ENCODE data around the gene GHR.

Gene GHR
- long read RNA-seq, partial matches to known transcripts = 0 of 1 reads
- long read RNA-seq, other reads (novel, unspliced or antisense) = 1 of 1 reads

- peak; percentile 3 to 49 for DNase-seq (ENCODE audit: low read depth in 1 of 2, low spot score in 1 of 2)
- Histone ChIP-seq H3K4me3 (replicated peaks; ENCODE audit: insufficient read depth, low read length) (peak within 1 kb of the TSS; percentile 23), H3K27me3 (ENCODE audit: insufficient read depth, poor library complexity, severe bottlenecking) (peaks cover 26% of the 10 kb centered on the region), H3K27ac (replicated peaks) (no peak within 1 kb of the TSS)
- TF ChIP-seq SPI1 (IDR thresholded peaks at IDR 0.05; ENCODE audit: borderline replicate concordance, low read depth) (peak; percentile 77), POLR2AphosphoS5 (IDR thresholded peaks at IDR 0.05; ENCODE audit: low read depth) (no peak), REST (IDR thresholded peaks at IDR 0.05; ENCODE audit: insufficient replicate concordance, low read depth) (no peak), GABPA (IDR thresholded peaks at IDR 0.05; ENCODE audit: low read depth) (no peak)
- TF ChIP-seq, protein P1, sequence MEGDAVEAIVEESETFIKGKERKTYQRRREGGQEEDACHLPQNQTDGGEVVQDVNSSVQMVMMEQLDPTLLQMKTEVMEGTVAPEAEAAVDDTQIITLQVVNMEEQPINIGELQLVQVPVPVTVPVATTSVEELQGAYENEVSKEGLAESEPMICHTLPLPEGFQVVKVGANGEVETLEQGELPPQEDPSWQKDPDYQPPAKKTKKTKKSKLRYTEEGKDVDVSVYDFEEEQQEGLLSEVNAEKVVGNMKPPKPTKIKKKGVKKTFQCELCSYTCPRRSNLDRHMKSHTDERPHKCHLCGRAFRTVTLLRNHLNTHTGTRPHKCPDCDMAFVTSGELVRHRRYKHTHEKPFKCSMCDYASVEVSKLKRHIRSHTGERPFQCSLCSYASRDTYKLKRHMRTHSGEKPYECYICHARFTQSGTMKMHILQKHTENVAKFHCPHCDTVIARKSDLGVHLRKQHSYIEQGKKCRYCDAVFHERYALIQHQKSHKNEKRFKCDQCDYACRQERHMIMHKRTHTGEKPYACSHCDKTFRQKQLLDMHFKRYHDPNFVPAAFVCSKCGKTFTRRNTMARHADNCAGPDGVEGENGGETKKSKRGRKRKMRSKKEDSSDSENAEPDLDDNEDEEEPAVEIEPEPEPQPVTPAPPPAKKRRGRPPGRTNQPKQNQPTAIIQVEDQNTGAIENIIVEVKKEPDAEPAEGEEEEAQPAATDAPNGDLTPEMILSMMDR (IDR thresholded peaks at IDR 0.05; ENCODE audit: insufficient read depth, low read length) = peak; percentile 37
Observed at GRCh38 chr5:42423285-42424165, at the start of gene GHR. GHR (plus strand) TSS chr5:42423439; CDS start chr5:42565875, 142,436 bp downstream.

GRCh38 chr5:42374679-42375273, 48.5 kb upstream of the GHR start:
- no peak overlapping the region for H3K4me3 ChIP-seq (replicated peaks; ENCODE audit: insufficient read depth, low read length)
- no peaks in the 10 kb centered on the region for H3K27me3 ChIP-seq (ENCODE audit: insufficient read depth, poor library complexity, severe bottlenecking)
- TF ChIP-seq GABPA (IDR thresholded peaks at IDR 0.05; ENCODE audit: low read depth) (no peak), SPI1 (IDR thresholded peaks at IDR 0.05; ENCODE audit: borderline replicate concordance, low read depth) (no peak), POLR2AphosphoS5 (IDR thresholded peaks at IDR 0.05; ENCODE audit: low read depth) (no peak), REST (IDR thresholded peaks at IDR 0.05; ENCODE audit: insufficient replicate concordance, low read depth) (no peak)
- TF ChIP-seq, protein P1 (IDR thresholded peaks at IDR 0.05; ENCODE audit: insufficient read depth, low read length) = no peak
- H3K27ac ChIP-seq (replicated peaks) = no peak overlapping the region
- DNase-seq (ENCODE audit: low read depth in 1 of 2, low spot score in 1 of 2) = no peak

GRCh38 chr5:42377496-42377895, 45.7 kb upstream of the GHR start:
- Histone ChIP-seq H3K4me3 (replicated peaks; ENCODE audit: insufficient read depth, low read length) (no peak overlapping the region), H3K27ac (replicated peaks) (no peak overlapping the region), H3K27me3 (ENCODE audit: insufficient read depth, poor library complexity, severe bottlenecking) (no peaks in the 10 kb centered on the region)
- no peak for TF ChIP-seq GABPA (IDR thresholded peaks at IDR 0.05; ENCODE audit: low read depth)
- TF ChIP-seq REST (IDR thresholded peaks at IDR 0.05; ENCODE audit: insufficient replicate concordance, low read depth) = no peak
- TF ChIP-seq SPI1 (IDR thresholded peaks at IDR 0.05; ENCODE audit: borderline replicate concordance, low read depth) = no peak
- no peak for TF ChIP-seq POLR2AphosphoS5 (IDR thresholded peaks at IDR 0.05; ENCODE audit: low read depth)
- TF ChIP-seq, protein P1 (IDR thresholded peaks at IDR 0.05; ENCODE audit: insufficient read depth, low read length) = no peak
- DNase-seq (ENCODE audit: low read depth in 1 of 2, low spot score in 1 of 2) = no peak

Measured in HL-60 (cell line).